GM19397 (cell line): ENCODE measurements around the gene DCAF15.
"Not testable (repeated sequence)": the region's sequence is repeated elsewhere in the genome, so short reads cannot be mapped to it uniquely, and the experiment has no call there.

Experiments used
- ATAC-seq: cut with Tn5 transposase; IDR thresholded peaks from one replicate; pipeline ENCODE4 v1.9.1; 2021; ENCODE audit warnings: mild to moderate bottlenecking, moderate library complexity; ENCODE audit not compliant: unreplicated experiment

The DCAF15 gene

GRCh38 chr19:13959141-13959961 is 7.0 kb downstream of the DCAF15 start:
- no peak for ATAC-seq

GRCh38 chr19:13959962-13960862 is 7.9 kb downstream of the DCAF15 start:
- ATAC-seq, result no peak

- ATAC-seq, result no peak
Measured at GRCh38 chr19:13960863-13961784, 8.8 kb downstream of the DCAF15 start.

GRCh38 chr19:13961826-13962698 is 9.8 kb downstream of the DCAF15 start:
- ATAC-seq, result no peak

- no peak for ATAC-seq
Measured at GRCh38 chr19:13962699-13963602, 10.6 kb downstream of the DCAF15 start.

GRCh38 chr19:13963603-13964105 is 11.3 kb downstream of the DCAF15 start:
- ATAC-seq, result no peak

GRCh38 chr19:13964776-13965175 is 12.5 kb downstream of the DCAF15 start:
- ATAC-seq, result no peak

GRCh38 chr19:13965377-13965896 is 13.1 kb downstream of the DCAF15 start:
- ATAC-seq, result no peak

GRCh38 chr19:13965926-13966683 is 13.8 kb downstream of the DCAF15 start:
- no peak for ATAC-seq

GRCh38 chr19:13966684-13967128 is 14.4 kb downstream of the DCAF15 start:
- ATAC-seq, result no peak

GRCh38 chr19:13967206-13967605 is 14.9 kb downstream of the DCAF15 start:
- ATAC-seq, result not testable (repeated sequence)

GRCh38 chr19:13968383-13968935 is 16.1 kb downstream of the DCAF15 start:
- no peak for ATAC-seq

GRCh38 chr19:13968999-13969398 is 16.7 kb downstream of the DCAF15 start:
- ATAC-seq, result no peak

GRCh38 chr19:13969897-13970296 is 17.6 kb downstream of the DCAF15 start:
- no peak for ATAC-seq

GRCh38 chr19:13971868-13972267 is 19.6 kb downstream of the DCAF15 start:
- ATAC-seq, result not testable (repeated sequence)

GRCh38 chr19:13972368-13973155 is 20.3 kb downstream of the DCAF15 start:
- ATAC-seq, result no peak
